ENCODE data around the gene GDPD3.

GDPD3 gene

DNA sequence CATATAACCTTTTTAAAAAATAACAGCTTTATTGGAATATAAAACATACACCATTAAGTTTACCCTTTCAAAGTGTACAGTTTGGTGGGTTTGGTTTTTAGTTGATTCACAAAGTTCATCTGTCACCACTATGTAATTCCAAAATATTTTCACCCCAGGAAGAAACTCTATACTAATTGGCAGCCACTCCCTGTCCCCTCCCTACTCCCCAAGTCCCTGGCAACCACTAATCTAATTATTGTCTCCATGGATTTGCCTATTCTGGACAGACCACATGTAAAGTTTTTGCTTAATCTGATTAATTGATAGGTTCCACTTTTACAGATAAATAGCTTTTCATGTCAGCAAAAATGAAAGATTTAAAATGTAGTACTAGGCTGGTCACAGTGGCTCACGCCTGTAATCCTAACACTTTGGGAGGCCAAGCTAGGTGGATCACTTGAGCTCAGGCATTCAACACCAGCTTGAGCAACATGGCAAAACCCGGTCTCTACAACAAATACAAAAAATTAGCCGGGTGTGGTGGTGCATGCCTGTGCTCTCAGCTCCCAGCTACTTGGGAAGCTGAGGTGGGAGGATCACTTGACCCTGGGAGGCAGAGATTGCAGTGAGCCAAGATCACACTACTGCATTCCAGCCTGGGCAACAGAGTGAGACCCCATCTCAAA is 34.6 kb upstream of the GDPD3 start:
- TF ChIP-seq CTCF (IDR thresholded peaks at IDR 0.05; ENCODE audit: insufficient read depth, low read length, missing control alignments), result no peak
- ChIA-PET CTCF (interaction anchor here (1.0 to 1.6 kb wide), 2 partner anchors 8 to 11 kb away, joined by 3 to 4 read pairs; no protein-coding TSS in a partner anchor), POLR2A (no interaction called here)

GRCh38 chr16:30145657-30146056 is 32.3 kb upstream of the GDPD3 start:
- no peak for DNase-seq (ENCODE audit: low read depth, low spot score)
- ChIA-PET CTCF (interaction anchor here (0.6 to 1.5 kb wide), 2 partner anchors 11 to 14 kb away, joined by 3 read pairs; no protein-coding TSS in a partner anchor), POLR2A (no interaction called here)
- H3K4me3 ChIP-seq (ENCODE audit: low read depth, low read length), result no peak overlapping the region
- TF ChIP-seq CTCF (IDR thresholded peaks at IDR 0.05; ENCODE audit: insufficient read depth, low read length, missing control alignments), result no peak

More for the DNA sequence above, 34.6 kb upstream of the GDPD3 start:
- no peak overlapping the region for H3K4me3 ChIP-seq (ENCODE audit: low read depth, low read length)
- DNase-seq (ENCODE audit: low read depth, low spot score), result no peak

- POLR2A ChIA-PET, result no interaction called here
- TF ChIP-seq CTCF (IDR thresholded peaks at IDR 0.05; ENCODE audit: insufficient read depth, low read length, missing control alignments), result no peak
- CTCF ChIA-PET, result interaction anchor here (1.5 kb wide), 1 partner anchor 15 kb away, joined by 3 read pairs; no protein-coding TSS in a partner anchor
- no peak overlapping the region for H3K4me3 ChIP-seq (ENCODE audit: low read depth, low read length)
- no peak for DNase-seq (ENCODE audit: low read depth, low spot score)
These were observed 31.6 kb upstream of the GDPD3 start for GRCh38 chr16:30144917-30145316.

- no peak for TF ChIP-seq CTCF (IDR thresholded peaks at IDR 0.05; ENCODE audit: insufficient read depth, low read length, missing control alignments)
- no peak for DNase-seq (ENCODE audit: low read depth, low spot score)
- POLR2A ChIA-PET, result no interaction called here
- H3K4me3 ChIP-seq (ENCODE audit: low read depth, low read length), result no peak overlapping the region
- CTCF ChIA-PET, result no interaction called here
These were observed 30.7 kb upstream of the GDPD3 start for GRCh38 chr16:30144017-30144416.

GRCh38 chr16:30143347-30143702 is 30.0 kb upstream of the GDPD3 start:
- no peak overlapping the region for H3K4me3 ChIP-seq (ENCODE audit: low read depth, low read length)
- no peak for DNase-seq (ENCODE audit: low read depth, low spot score)
- no peak for TF ChIP-seq CTCF (IDR thresholded peaks at IDR 0.05; ENCODE audit: insufficient read depth, low read length, missing control alignments)
- CTCF ChIA-PET, result no interaction called here
- POLR2A ChIA-PET, result no interaction called here

DNA sequence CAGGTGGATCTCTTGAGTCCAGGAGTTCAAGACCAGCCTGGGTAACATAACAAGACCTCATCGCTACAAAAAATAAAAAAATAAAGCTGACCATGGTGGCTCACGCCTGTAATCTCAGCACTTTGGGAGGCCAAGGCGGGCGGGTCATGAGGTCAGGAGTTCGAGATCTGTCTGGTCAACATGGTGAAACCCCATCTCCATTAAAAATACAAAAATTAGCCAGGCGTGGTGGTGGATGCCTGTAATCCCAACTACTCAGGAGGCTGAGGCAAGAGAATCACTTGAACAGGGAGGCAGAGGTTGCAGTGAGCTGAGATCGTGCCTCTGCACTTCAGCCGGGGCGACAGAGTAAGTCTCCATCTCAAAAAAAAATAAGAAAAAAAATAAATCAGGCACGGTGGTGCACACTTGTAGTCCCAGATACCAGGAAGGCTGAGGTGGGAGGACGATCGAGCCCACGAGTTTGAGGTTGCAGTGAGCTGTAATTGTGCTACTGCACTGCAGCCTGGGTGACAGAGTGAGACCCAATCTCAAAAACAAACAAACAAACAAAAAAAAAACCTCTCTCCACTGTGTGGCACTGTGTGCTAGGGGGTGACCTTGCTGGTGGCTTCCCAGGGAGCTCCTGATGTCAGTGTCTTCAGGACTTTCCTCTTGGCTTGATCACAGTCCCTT is 29.5 kb upstream of the GDPD3 start:
- no peak overlapping the region for H3K4me3 ChIP-seq (ENCODE audit: low read depth, low read length)
- no peak for DNase-seq (ENCODE audit: low read depth, low spot score)
- TF ChIP-seq CTCF (IDR thresholded peaks at IDR 0.05; ENCODE audit: insufficient read depth, low read length, missing control alignments), result no peak
- CTCF ChIA-PET, result no interaction called here
- POLR2A ChIA-PET, result no interaction called here

Data from AG04449 (cell line).